ENCODE data around the gene IL4I1.

Gene IL4I1

DNA sequence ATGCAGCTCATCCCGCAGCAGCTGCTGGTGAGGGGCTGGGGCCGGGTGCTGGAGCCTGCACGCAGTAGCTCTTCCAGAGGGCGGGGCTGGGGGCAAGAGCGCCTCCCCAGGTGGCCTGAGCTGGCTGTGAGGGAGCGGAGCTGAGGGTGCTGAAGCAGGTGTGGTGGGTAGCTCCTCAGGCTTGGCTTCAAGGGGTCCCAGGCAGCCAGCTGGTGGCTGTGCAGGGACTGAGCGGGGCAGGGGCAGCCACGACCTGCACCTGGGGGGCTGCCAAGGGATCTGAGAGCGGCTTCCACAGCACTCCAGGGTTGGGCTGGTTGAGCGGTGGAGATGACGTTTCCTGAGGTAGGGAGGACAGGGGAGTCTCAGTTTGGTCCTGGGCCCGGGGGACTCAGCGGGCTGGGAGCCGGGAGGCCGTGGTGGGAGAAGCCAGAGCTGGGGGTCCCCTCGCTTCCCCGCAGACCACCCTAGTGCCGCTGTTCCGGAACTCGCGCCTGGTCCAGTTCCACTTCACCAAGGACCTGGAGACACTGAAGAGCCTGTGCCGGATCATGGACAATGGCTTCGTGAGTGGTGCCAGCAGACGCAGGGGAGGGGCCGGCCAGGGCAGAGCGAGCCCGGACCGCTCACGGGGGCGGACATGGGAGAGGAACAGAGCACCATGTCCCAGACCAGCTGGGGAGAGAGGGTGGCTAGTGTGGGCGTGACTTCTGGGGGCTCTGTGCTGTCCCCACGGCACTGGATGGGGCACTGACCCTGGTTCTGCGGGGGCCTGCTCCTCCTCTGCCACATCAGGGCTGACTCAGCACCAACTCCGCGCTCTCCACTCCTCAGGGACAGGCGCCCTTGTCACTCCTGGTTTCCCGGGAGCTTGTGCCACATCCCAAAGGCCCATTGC is 38.4 kb downstream of the IL4I1 start:
- no peak overlapping the region for H3K23ac ChIP-seq (ENCODE audit: low read length)
- peaks cover 16% of the 10 kb centered on the region for H3K36me3 ChIP-seq (ENCODE audit: control insufficient read depth, insufficient read depth, low read length)
- no peak overlapping the region for H3K4me2 ChIP-seq (ENCODE audit: low read length)
- H3K9ac ChIP-seq (ENCODE audit: low read length), result no peak overlapping the region
- WGBS (ENCODE audit: extremely low coverage, insufficient coverage, low lambda C conversion rate), result no CpG with 5 or more reads among the region's 37 CpGs
- H2AK5ac ChIP-seq (ENCODE audit: low read length), result no peak overlapping the region
- H2BK15ac ChIP-seq (replicated peaks; ENCODE audit: low read depth), result no peak overlapping the region
- H3K27ac ChIP-seq (ENCODE audit: low read depth, low read length), result no peak overlapping the region
- no peak overlapping the region for H3K56ac ChIP-seq (ENCODE audit: low read length)
- H4K8ac ChIP-seq (ENCODE audit: low read depth, low read length), result no peak overlapping the region
- H3K79me2 ChIP-seq (ENCODE audit: control insufficient read depth, insufficient read depth, low read length), result peaks cover 8% of the 10 kb centered on the region
- H3K4ac ChIP-seq (ENCODE audit: low read depth, low read length), result no peak overlapping the region
- H2BK5ac ChIP-seq (ENCODE audit: low read length), result no peak overlapping the region
- H3K27me3 ChIP-seq (ENCODE audit: insufficient read depth, low read length, poor library complexity), result no peaks in the 10 kb centered on the region
- no peak for DNase-seq
- no peak overlapping the region for H3K4me3 ChIP-seq (ENCODE audit: low read length)
- H3K4me1 ChIP-seq (ENCODE audit: control insufficient read depth, low read depth, low read length), result no peaks in the 10 kb centered on the region
- no peak overlapping the region for H4K5ac ChIP-seq (ENCODE audit: low read length)
- peaks cover 10% of the 10 kb centered on the region for H3K79me1 ChIP-seq (ENCODE audit: low read length)
- H3K18ac ChIP-seq (ENCODE audit: low read length), result no peak overlapping the region
- no peak overlapping the region for H2BK120ac ChIP-seq (ENCODE audit: low read depth, low read length)

DNA sequence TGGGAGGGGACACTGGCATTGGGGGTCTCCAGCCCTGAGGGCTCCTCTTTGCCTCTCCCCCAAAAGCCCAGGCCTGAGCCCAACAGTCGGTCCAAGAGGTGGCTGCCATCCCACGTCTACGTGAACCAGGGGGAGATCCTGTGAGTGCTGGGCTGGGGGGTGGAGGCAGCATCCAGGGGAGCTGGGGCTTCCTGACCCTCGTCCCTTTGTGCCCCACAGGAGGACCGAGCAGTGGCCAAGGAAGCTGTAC is 38.9 kb downstream of the IL4I1 start:
- H3K27me3 ChIP-seq (ENCODE audit: insufficient read depth, low read length, poor library complexity), result no peaks in the 10 kb centered on the region
- H3K79me2 ChIP-seq (ENCODE audit: control insufficient read depth, insufficient read depth, low read length), result peaks cover 13% of the 10 kb centered on the region
- no peak overlapping the region for H2BK5ac ChIP-seq (ENCODE audit: low read length)
- H4K5ac ChIP-seq (ENCODE audit: low read length), result no peak overlapping the region
- no peak overlapping the region for H3K4me3 ChIP-seq (ENCODE audit: low read length)
- H3K36me3 ChIP-seq (ENCODE audit: control insufficient read depth, insufficient read depth, low read length), result peaks cover 17% of the 10 kb centered on the region
- H3K4me2 ChIP-seq (ENCODE audit: low read length), result no peak overlapping the region
- no peak overlapping the region for H3K18ac ChIP-seq (ENCODE audit: low read length)
- WGBS (ENCODE audit: extremely low coverage, insufficient coverage, low lambda C conversion rate), result no CpG with 5 or more reads among the region's 5 CpGs
- H3K23ac ChIP-seq (ENCODE audit: low read length), result no peak overlapping the region
- H3K9ac ChIP-seq (ENCODE audit: low read length), result no peak overlapping the region
- H4K8ac ChIP-seq (ENCODE audit: low read depth, low read length), result no peak overlapping the region
- peaks cover 12% of the 10 kb centered on the region for H3K79me1 ChIP-seq (ENCODE audit: low read length)
- H3K4me1 ChIP-seq (ENCODE audit: control insufficient read depth, low read depth, low read length), result peaks cover under 1% of the 10 kb centered on the region
- H2BK120ac ChIP-seq (ENCODE audit: low read depth, low read length), result no peak overlapping the region
- no peak overlapping the region for H3K4ac ChIP-seq (ENCODE audit: low read depth, low read length)
- no peak overlapping the region for H2BK15ac ChIP-seq (replicated peaks; ENCODE audit: low read depth)
- no peak for DNase-seq
- no peak overlapping the region for H3K56ac ChIP-seq (ENCODE audit: low read length)
- H3K27ac ChIP-seq (ENCODE audit: low read depth, low read length), result no peak overlapping the region
- no peak overlapping the region for H2AK5ac ChIP-seq (ENCODE audit: low read length)

DNA sequence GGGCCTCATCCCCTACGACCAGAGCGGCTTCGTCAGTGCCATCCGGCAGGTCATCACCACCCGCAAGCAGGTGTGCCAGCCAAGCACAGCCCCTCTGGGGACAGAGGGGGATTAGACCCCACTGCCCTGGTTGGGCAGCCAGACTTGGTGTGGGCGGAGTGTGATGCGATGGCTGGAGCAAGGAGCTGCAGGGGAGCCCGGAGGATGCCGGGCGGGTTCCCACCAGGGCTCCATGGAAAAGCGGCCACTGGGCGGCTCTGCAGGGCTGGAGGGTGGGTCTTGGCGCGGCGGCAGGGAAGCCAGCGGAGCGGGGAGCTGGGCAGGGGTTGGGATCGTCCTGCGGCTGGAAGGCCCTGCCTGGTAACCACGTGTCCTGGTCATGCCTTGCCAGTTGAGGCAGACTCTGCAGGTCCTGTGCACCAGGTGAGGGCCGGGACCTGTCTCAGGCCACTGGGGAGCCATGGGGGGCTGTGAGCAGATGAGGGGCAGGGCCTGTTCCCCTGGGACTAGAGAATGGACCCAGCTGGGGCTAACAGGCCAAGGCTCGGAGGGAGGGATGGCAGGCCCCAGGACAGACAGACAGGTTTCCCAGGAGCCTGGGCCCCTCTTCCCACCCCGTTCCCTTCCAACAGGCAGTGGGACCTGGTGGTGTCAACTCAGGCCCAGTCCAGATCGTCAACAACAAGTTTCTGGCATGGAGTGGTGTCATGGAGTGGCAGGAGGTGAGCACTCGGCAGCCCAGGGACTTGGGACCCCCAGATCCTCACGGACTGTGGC is 39.4 kb downstream of the IL4I1 start:
- H2BK5ac ChIP-seq (ENCODE audit: low read length), result no peak overlapping the region
- H3K4ac ChIP-seq (ENCODE audit: low read depth, low read length), result no peak overlapping the region
- no peak overlapping the region for H4K5ac ChIP-seq (ENCODE audit: low read length)
- peaks cover 21% of the 10 kb centered on the region for H3K36me3 ChIP-seq (ENCODE audit: control insufficient read depth, insufficient read depth, low read length)
- no peak overlapping the region for H3K27ac ChIP-seq (ENCODE audit: low read depth, low read length)
- H3K4me2 ChIP-seq (ENCODE audit: low read length), result no peak overlapping the region
- no peaks in the 10 kb centered on the region for H3K27me3 ChIP-seq (ENCODE audit: insufficient read depth, low read length, poor library complexity)
- H3K18ac ChIP-seq (ENCODE audit: low read length), result no peak overlapping the region
- DNase-seq, result no peak
- H3K4me3 ChIP-seq (ENCODE audit: low read length), result no peak overlapping the region
- H2BK120ac ChIP-seq (ENCODE audit: low read depth, low read length), result no peak overlapping the region
- no peak overlapping the region for H3K23ac ChIP-seq (ENCODE audit: low read length)
- H4K8ac ChIP-seq (ENCODE audit: low read depth, low read length), result no peak overlapping the region
- WGBS (ENCODE audit: extremely low coverage, insufficient coverage, low lambda C conversion rate), result no CpG with 5 or more reads among the region's 26 CpGs
- H2AK5ac ChIP-seq (ENCODE audit: low read length), result no peak overlapping the region
- no peak overlapping the region for H3K56ac ChIP-seq (ENCODE audit: low read length)
- H3K4me1 ChIP-seq (ENCODE audit: control insufficient read depth, low read depth, low read length), result peaks cover 6% of the 10 kb centered on the region
- peaks cover 18% of the 10 kb centered on the region for H3K79me2 ChIP-seq (ENCODE audit: control insufficient read depth, insufficient read depth, low read length)
- H3K79me1 ChIP-seq (ENCODE audit: low read length), result peaks cover 17% of the 10 kb centered on the region
- H3K9ac ChIP-seq (ENCODE audit: low read length), result no peak overlapping the region
- H2BK15ac ChIP-seq (replicated peaks; ENCODE audit: low read depth), result no peak overlapping the region

DNA sequence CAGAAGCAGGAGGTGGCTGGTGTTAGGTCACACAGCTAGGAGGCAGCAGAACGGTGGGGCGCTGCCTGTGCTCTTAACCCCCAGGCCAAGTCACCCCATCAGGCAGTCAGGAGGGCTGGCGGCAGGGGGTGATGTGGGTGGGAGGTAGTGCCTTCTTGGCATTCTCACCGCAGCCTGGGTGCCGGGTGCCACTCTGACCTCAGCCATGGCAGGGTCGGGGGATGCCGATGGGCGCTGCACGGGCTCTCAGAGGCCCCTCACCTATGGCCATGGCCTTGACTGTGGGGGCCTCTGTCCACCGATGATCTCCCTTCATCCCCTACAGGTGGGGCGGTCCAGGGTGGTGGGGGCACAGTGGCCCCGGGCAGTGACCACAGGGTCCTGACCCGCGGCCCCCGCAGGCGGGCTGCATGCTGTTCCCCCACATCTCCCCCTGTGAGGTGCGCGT is 40.1 kb downstream of the IL4I1 start:
- no CpG with 5 or more reads among the region's 18 CpGs for WGBS (ENCODE audit: extremely low coverage, insufficient coverage, low lambda C conversion rate)
- H3K9ac ChIP-seq (ENCODE audit: low read length), result no peak overlapping the region
- H3K27me3 ChIP-seq (ENCODE audit: insufficient read depth, low read length, poor library complexity), result no peaks in the 10 kb centered on the region
- no peak overlapping the region for H3K27ac ChIP-seq (ENCODE audit: low read depth, low read length)
- H4K5ac ChIP-seq (ENCODE audit: low read length), result no peak overlapping the region
- no peak overlapping the region for H3K23ac ChIP-seq (ENCODE audit: low read length)
- H3K4me3 ChIP-seq (ENCODE audit: low read length), result no peak overlapping the region
- no peak overlapping the region for H3K18ac ChIP-seq (ENCODE audit: low read length)
- no peak overlapping the region for H2BK120ac ChIP-seq (ENCODE audit: low read depth, low read length)
- peaks cover 8% of the 10 kb centered on the region for H3K4me1 ChIP-seq (ENCODE audit: control insufficient read depth, low read depth, low read length)
- no peak overlapping the region for H2AK5ac ChIP-seq (ENCODE audit: low read length)
- peaks cover 23% of the 10 kb centered on the region for H3K79me2 ChIP-seq (ENCODE audit: control insufficient read depth, insufficient read depth, low read length)
- H2BK15ac ChIP-seq (replicated peaks; ENCODE audit: low read depth), result no peak overlapping the region
- no peak overlapping the region for H4K8ac ChIP-seq (ENCODE audit: low read depth, low read length)
- DNase-seq, result no peak
- no peak overlapping the region for H3K56ac ChIP-seq (ENCODE audit: low read length)
- no peak overlapping the region for H3K4me2 ChIP-seq (ENCODE audit: low read length)
- H3K79me1 ChIP-seq (ENCODE audit: low read length), result peaks cover 21% of the 10 kb centered on the region
- H3K4ac ChIP-seq (ENCODE audit: low read depth, low read length), result no peak overlapping the region
- peaks cover 19% of the 10 kb centered on the region for H3K36me3 ChIP-seq (ENCODE audit: control insufficient read depth, insufficient read depth, low read length)
- H2BK5ac ChIP-seq (ENCODE audit: low read length), result no peak overlapping the region

DNA sequence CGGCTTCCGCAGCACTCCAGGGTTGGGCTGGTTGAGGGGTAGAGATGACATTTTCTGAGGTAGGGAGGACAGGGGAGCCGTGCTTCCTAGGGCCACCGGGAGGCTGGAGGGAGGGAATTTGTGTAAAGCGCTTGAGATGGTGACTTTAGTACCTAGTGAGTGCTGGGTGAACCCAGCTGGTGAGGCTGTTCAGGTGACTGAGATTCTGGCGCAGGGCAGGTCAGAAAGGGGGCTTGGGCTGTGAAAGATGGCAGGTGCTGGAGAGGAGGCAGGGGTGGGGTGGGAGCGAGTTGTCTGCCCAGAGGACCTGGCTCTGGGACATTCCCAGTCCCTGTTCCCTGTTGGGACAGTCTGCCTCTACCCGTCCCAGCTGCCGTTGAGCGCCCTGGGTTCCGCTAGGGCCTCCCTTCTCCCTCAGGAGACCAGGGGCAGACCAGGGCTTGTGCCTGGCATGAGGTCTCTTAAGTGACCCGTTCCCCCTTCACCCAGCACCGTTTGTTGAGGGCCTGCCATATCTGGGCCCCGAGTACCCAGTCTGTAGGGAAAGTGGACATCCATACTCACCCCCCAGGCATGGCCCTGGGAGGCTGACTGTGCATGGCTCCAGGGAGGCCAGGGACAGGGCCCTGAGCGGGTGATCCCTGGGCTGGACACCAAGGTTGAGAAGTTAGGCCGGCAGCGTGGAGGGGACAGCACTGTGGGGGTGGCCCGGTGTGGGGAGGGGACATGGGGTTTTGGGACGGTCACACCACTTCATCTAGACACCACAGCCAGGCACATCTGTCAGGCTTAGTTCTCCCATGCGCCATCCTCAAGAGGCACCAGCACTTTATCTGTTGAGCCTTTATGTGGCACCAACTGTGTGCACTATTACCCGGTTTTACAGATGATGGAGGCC is 40.8 kb downstream of the IL4I1 start:
- peaks cover 8% of the 10 kb centered on the region for H3K4me1 ChIP-seq (ENCODE audit: control insufficient read depth, low read depth, low read length)
- H2AK5ac ChIP-seq (ENCODE audit: low read length), result no peak overlapping the region
- no peak overlapping the region for H3K27ac ChIP-seq (ENCODE audit: low read depth, low read length)
- no peak overlapping the region for H3K4me3 ChIP-seq (ENCODE audit: low read length)
- no CpG with 5 or more reads among the region's 21 CpGs for WGBS (ENCODE audit: extremely low coverage, insufficient coverage, low lambda C conversion rate)
- H3K18ac ChIP-seq (ENCODE audit: low read length), result no peak overlapping the region
- H2BK15ac ChIP-seq (replicated peaks; ENCODE audit: low read depth), result no peak overlapping the region
- H2BK5ac ChIP-seq (ENCODE audit: low read length), result no peak overlapping the region
- H3K36me3 ChIP-seq (ENCODE audit: control insufficient read depth, insufficient read depth, low read length), result peaks cover 19% of the 10 kb centered on the region
- H3K23ac ChIP-seq (ENCODE audit: low read length), result no peak overlapping the region
- H3K79me1 ChIP-seq (ENCODE audit: low read length), result peaks cover 21% of the 10 kb centered on the region
- no peak overlapping the region for H4K5ac ChIP-seq (ENCODE audit: low read length)
- no peak overlapping the region for H3K4me2 ChIP-seq (ENCODE audit: low read length)
- H3K9ac ChIP-seq (ENCODE audit: low read length), result no peak overlapping the region
- no peak for DNase-seq
- H3K27me3 ChIP-seq (ENCODE audit: insufficient read depth, low read length, poor library complexity), result no peaks in the 10 kb centered on the region
- no peak overlapping the region for H2BK120ac ChIP-seq (ENCODE audit: low read depth, low read length)
- no peak overlapping the region for H4K8ac ChIP-seq (ENCODE audit: low read depth, low read length)
- no peak overlapping the region for H3K4ac ChIP-seq (ENCODE audit: low read depth, low read length)
- H3K79me2 ChIP-seq (ENCODE audit: control insufficient read depth, insufficient read depth, low read length), result peaks cover 23% of the 10 kb centered on the region
- H3K56ac ChIP-seq (ENCODE audit: low read length), result no peak overlapping the region

All from mesendoderm (in vitro differentiated cells).